ENCODE data around the gene LRRC4C. TPM values are rescaled to one million over a fixed set of nuclear protein-coding genes. Genes with fewer than 3 reads are reported as not detected.

Gene LRRC4C
- polyA plus RNA-seq, 1 of the 3 experiments (the other 2 are of a cell fraction) = 0.16 TPM

GRCh38 chr11:40388097-40388818 lies 1071.2 kb downstream of the LRRC4C start:
- H2AFZ ChIP-seq (ENCODE audit: low read depth) = peak overlapping the region; percentile 36; the same call in 1 of the 2 replicates
- no peaks in the 10 kb centered on the region for H3K9me3 ChIP-seq
- no peak overlapping the region for H3K4me3 ChIP-seq (ENCODE audit: low read depth in 2 of 2, low read length in 1 of 2)
- TF ChIP-seq SIN3A (IDR thresholded peaks at IDR 0.05; ENCODE audit: borderline replicate concordance, low read depth, low read length) = no peak
- no peak for TF ChIP-seq MXI1 (IDR thresholded peaks at IDR 0.05; ENCODE audit: low read depth, low read length)
- no peak for TF ChIP-seq CHD2 (IDR thresholded peaks at IDR 0.05; ENCODE audit: low read length, partially characterized antibody)
- no peak for TF ChIP-seq EZH2phosphoT487 (IDR thresholded peaks at IDR 0.05; ENCODE audit: borderline replicate concordance, low read depth)
- no peak for TF ChIP-seq SMC3 (IDR thresholded peaks at IDR 0.05; ENCODE audit: low read depth, low read length)
- TF ChIP-seq RXRA (IDR thresholded peaks at IDR 0.05; ENCODE audit: borderline replicate concordance, low read depth) = no peak
- peak; percentile 79; the same call in 1 of the 2 replicates for TF ChIP-seq FOSL2 (IDR thresholded peaks at IDR 0.05; ENCODE audit: borderline replicate concordance, low read depth)
- TF ChIP-seq IRF3 (IDR thresholded peaks at IDR 0.05; ENCODE audit: low read depth, low read length) = no peak
- TF ChIP-seq GATA2 (CRISPR knock-in tag; IDR thresholded peaks at IDR 0.05) = no peak
- peak; percentile 75 for TF ChIP-seq PBX3 (IDR thresholded peaks at IDR 0.05)
- TF ChIP-seq GABPA (IDR thresholded peaks at IDR 0.05; ENCODE audit: low read depth) = no peak
- peak; percentile 53; the same call in 1 of the 2 replicates for TF ChIP-seq TEAD4 (IDR thresholded peaks at IDR 0.05; ENCODE audit: borderline replicate concordance, insufficient read depth)
- TF ChIP-seq JUND (IDR thresholded peaks at IDR 0.05) = peak; percentile 52
- TF ChIP-seq REST (IDR thresholded peaks at IDR 0.05; ENCODE audit: low read depth, low read length) = no peak
- TF ChIP-seq TAF1 (IDR thresholded peaks at IDR 0.05; ENCODE audit: borderline replicate concordance, low read depth, low read length) = no peak
- TF ChIP-seq EP300 (IDR thresholded peaks at IDR 0.05; ENCODE audit: borderline replicate concordance in 1 of 2, low read depth in 1 of 2, low read length in 1 of 2) = peak in 1 of 2 experiments; percentile 53; a peak in 2 of 4 replicates
- TF ChIP-seq RFX5 (IDR thresholded peaks at IDR 0.05; ENCODE audit: low read length) = no peak
- no peak for TF ChIP-seq ELF1 (IDR thresholded peaks at IDR 0.05)
- TF ChIP-seq TCF12 (IDR thresholded peaks at IDR 0.05) = peak; percentile 84
- no peak overlapping the region for H3K4me2 ChIP-seq
- H4K20me1 ChIP-seq (ENCODE audit: insufficient read depth) = no peaks in the 10 kb centered on the region
- WGBS (ENCODE audit: low lambda C conversion rate) = 37% methylated on average over 4 of the region's 4 CpGs
- no peak for DNase-seq
- H3F3A ChIP-seq (replicated peaks; ENCODE audit: insufficient read depth) = peaks cover 4% of the 10 kb centered on the region
- peak overlapping the region in 1 of 2 experiments; percentile 54; a peak in 2 of 4 replicates for H3K27ac ChIP-seq (ENCODE audit: low read depth in 2 of 2, low read length in 1 of 2)
- no peaks in the 10 kb centered on the region for H3K36me3 ChIP-seq (replicated peaks in 1 of 2; ENCODE audit: control insufficient read depth in 1 of 2, insufficient read depth in 2 of 2, low read length in 1 of 2)
- H3K9me2 ChIP-seq = no peaks in the 10 kb centered on the region
- no peak overlapping the region for H3K9ac ChIP-seq
- H3K79me2 ChIP-seq (ENCODE audit: insufficient read depth) = no peaks in the 10 kb centered on the region
- ChIA-PET CTCF (interaction anchor here (0.7 kb wide), 1 partner anchor 24 kb away, joined by 3 read pairs; no protein-coding TSS in a partner anchor), POLR2A (no interaction called here)
- H3K4me1 ChIP-seq (ENCODE audit: control insufficient read depth in 1 of 2, insufficient read depth in 2 of 2, low read depth in 1 of 2, low read length in 1 of 2) = no peaks in the 10 kb centered on the region
- H3K27me3 ChIP-seq (ENCODE audit: insufficient read depth) = no peaks in the 10 kb centered on the region

All from SK-N-SH (cell line).